GM18517 (cell line): ENCODE results near the gene HTR6.

Source experiments
- ATAC-seq: cut with Tn5 transposase; IDR thresholded peaks from one replicate; pipeline ENCODE4 v1.9.1; 2021; ENCODE audit warnings: mild to moderate bottlenecking, moderate library complexity; ENCODE audit not compliant: unreplicated experiment

The HTR6 gene

GRCh38 chr1:19685994-19686393 is 21.3 kb downstream of the HTR6 start:
- no peak for ATAC-seq

DNA sequence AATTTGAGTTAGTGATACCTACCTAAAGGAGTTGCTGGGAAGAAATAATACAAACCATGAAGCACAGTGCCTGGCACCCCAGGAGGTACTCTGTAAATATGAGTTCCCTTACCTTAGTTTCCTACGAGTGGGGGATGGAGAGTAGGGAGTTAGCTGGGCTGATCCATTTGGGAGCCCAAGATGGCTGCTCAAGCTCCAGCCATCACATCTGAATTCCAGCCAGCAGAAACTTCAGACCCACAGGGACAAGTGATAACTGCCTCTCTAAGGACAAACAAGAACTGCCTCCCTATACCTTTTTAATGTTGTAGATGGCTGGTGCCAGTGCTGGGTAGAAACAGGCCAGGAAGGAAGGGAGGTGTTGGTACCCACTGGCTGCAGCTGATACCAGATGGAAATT is 22.7 kb downstream of the HTR6 start:
- no peak for ATAC-seq

- no peak for ATAC-seq
Measured at GRCh38 chr1:19688041-19688842, 23.6 kb downstream of the HTR6 start.

DNA sequence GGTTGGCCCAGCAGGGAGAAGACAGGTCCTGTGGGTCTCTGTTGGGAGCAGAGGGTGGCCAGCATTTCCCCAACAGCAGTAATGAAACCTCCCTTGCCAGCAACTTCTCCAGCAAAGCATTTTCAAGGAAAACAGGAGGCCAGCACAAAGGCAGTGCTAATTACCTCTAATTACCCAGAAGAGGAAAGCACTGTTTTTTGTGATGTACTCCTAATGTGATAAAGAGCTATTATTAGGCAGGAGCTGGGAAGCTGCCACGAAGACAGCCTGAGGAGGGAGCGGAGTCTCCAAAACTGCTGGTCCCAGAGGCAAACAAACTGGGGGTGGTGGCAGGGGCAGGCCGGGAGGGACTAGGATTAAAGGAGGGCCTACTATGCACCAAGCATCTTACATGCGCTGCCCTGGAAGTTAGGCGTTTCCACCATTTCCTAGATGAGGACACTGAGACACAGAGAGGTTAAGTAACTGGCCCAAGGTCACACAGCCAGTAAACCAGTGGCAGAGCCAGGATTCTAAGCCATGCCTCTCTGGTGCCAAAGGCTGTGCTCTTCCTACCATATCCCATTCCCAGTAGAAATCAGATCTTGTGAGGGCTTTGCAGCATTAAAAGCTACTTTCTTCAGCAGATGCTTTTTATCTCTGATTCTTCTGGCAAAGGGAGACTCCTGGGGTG is 24.5 kb downstream of the HTR6 start:
- no peak for ATAC-seq

DNA sequence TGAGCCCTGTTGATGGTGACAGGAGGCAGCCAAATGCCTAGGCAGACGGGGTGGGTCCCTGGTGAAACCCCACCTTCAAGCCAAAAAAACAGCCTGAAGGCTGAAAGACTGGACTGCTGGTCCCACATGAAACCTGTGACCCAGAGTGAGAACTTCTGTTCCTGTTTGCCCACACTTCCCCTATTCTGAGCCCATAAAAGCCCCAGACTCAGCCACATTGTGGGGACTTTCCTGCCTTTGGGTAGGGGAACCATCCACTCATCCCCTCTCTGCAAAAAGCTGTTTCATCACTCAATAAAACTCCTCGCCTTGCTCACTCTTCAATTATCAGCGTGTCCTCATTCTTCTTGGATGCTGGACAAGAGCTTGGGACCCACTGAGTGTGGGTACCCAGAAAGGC is 25.2 kb downstream of the HTR6 start:
- no peak for ATAC-seq

GRCh38 chr1:19690342-19690741 is 25.7 kb downstream of the HTR6 start:
- ATAC-seq = no peak

DNA sequence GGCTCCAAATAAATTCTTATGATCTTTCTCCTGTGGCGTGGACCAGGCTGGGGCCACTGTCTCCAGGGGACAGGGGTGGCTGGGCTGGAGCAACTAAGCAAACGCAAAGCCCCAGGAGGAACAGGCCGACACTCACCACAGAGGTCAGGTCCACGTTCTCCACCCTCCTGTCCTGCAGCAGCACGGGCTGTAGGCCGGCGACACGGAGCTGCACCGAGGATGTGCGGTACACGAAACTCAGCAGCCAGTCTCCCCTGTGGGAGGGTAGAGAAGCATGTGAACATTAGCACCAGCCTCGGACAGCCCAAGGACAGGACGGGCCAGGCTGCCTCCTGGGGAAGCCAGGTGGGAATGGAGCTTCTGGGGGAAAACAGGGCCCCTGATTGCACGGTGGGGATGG is 29.6 kb downstream of the HTR6 start:
- no peak for ATAC-seq

DNA sequence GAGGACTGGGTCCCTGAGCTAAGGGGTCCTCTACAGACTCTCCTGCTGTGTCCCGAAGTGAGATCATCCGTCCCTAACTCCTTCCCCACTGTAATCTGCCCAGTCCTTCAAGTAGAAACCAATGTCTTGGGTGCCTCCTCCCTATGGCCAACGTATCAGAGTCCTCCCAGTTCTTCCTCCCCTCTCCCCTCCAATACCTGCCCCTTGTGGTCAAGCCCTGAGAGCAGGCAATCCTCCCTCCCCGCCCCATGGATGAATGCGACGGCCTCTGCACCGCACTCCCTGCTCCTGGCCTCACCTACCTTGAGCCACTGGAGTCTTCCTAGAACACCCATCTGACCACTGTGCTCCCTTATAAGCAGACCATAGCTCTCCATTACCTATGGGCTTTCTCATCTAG is 31.1 kb downstream of the HTR6 start:
- no peak for ATAC-seq

- ATAC-seq = no peak
Measured at GRCh38 chr1:19696820-19697219, 32.1 kb downstream of the HTR6 start.

GRCh38 chr1:19698181-19698580 is 33.5 kb downstream of the HTR6 start:
- ATAC-seq = no peak

DNA sequence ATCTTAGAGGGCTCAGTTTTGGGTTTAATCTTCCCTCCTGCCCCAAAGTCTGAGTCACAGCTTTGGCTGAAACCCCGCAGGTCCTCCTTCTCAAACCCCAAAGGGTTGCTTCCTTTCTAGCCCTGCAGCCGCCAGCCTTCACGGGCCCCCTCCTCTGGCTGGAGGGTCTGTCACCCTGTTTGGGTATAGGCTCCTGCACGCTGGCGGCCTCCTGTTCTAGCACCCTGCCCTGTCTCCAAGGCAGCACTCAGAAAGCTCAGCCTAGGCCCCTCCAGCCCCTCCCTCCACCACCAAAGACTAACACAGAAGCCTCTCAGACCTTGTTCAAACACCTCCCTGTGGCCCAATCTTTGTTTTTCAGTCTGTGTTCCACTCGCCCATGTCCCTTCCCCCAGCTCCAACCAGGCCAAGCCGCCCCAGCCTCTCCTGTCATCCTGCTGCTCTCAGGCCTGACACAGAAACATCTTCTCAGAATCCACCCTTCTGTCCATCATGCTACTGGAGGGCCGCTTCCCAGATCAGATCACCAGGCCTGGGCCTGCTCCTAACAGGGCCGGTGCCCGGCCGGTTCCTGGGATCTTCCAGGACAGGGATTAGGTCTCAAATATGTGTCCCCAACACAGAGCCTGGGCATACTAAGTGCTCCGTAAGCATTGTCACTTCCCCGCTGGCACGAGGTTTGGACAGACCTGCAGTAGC is 35.6 kb downstream of the HTR6 start:
- no peak for ATAC-seq

- no peak for ATAC-seq
Measured at GRCh38 chr1:19703280-19703679, 38.6 kb downstream of the HTR6 start.

GRCh38 chr1:19704247-19705113 is 39.8 kb downstream of the HTR6 start:
- ATAC-seq = no peak

GRCh38 chr1:19705464-19705863 is 40.8 kb downstream of the HTR6 start:
- ATAC-seq = no peak

- ATAC-seq = no peak
Measured at GRCh38 chr1:19706136-19706535, 41.5 kb downstream of the HTR6 start.

- no peak for ATAC-seq
Measured at GRCh38 chr1:19708567-19709110, 44.0 kb downstream of the HTR6 start.

DNA sequence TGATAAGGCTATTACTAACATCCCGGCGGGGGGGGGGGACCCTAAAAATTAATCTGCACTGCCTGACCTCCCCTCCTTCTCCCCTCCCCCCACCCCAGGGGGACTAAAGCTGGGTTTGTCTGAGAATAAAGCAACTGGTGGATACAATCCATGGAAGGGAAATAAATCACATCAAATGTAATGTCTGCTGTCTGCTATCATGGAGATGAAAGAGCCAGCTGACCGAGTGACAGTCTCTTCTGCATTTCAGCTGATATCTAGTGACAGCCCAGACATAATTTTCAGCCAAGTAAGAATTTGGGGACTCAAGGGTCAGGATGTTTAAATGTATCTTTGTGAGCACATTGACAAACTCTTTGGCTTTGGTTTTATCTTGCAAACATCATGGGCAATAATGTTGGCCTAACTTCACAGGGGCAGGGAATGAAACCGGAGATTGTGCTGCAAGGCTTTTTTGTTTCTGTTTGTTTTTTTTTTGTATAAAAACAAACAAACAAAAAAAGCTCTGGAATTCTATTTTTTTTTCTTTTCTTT is 44.7 kb downstream of the HTR6 start:
- no peak for ATAC-seq

GRCh38 chr1:19710825-19711611 is 46.3 kb downstream of the HTR6 start:
- peak; percentile 54 for ATAC-seq

DNA sequence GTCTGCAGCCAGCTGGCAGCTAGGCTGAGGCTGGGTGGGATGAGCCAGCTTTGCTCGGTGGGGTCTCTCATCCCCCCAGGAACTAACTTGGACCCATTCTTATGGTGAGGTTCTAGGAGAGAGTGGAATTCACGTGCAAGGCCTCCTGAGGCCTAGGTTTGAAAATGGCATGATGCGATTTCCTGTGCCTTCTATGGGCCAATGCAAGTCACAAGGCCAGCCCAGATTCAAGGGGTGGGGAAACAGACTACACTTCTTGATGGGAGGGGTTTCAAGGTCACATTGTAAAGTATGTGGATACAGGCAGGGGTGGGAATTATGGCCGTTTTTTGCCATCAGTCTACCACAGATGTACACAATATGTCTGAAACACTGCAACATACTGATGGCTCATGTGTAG is 48.3 kb downstream of the HTR6 start:
- ATAC-seq = no peak
